GM19238 (cell line): ENCODE measurements around the gene UBE2J2.
"Not testable (repeated sequence)": the region's sequence is repeated elsewhere in the genome, so short reads cannot be mapped to it uniquely, and the experiment has no call there.

Experiments used
- DNase-seq: peaks from one replicate; pipeline ENCODE4 v3.0.0; 2011; ENCODE audit warnings: low spot score; ENCODE audit not compliant: insufficient read length

Gene UBE2J2

GRCh38 chr1:1273512-1274298 lies at the start of gene UBE2J2:
UBE2J2 (minus strand) TSS chr1:1273854; CDS start chr1:1267992, 5,862 bp downstream.
- peak; percentile 99 for DNase-seq

- DNase-seq, result no peak
Observed at GRCh38 chr1:1322952-1323351, 49.3 kb upstream of the UBE2J2 start.

GRCh38 chr1:1322418-1322817 lies 48.8 kb upstream of the UBE2J2 start:
- no peak for DNase-seq

- no peak for DNase-seq
Observed at GRCh38 chr1:1321477-1321876, 47.8 kb upstream of the UBE2J2 start.

- no peak for DNase-seq
Observed at GRCh38 chr1:1320666-1321448, 47.2 kb upstream of the UBE2J2 start.

- DNase-seq, result no peak
Observed at GRCh38 chr1:1319646-1319941, 45.9 kb upstream of the UBE2J2 start.

GRCh38 chr1:1318777-1319645 lies 45.4 kb upstream of the UBE2J2 start:
- no peak for DNase-seq

- no peak for DNase-seq
Observed at GRCh38 chr1:1318131-1318652, 44.5 kb upstream of the UBE2J2 start.

- no peak for DNase-seq
Observed at GRCh38 chr1:1317420-1317819, 43.8 kb upstream of the UBE2J2 start.

GRCh38 chr1:1316199-1316598 lies 42.5 kb upstream of the UBE2J2 start:
- DNase-seq, result not testable (repeated sequence)

GRCh38 chr1:1315435-1315954 lies 41.8 kb upstream of the UBE2J2 start:
- DNase-seq, result no peak

GRCh38 chr1:1314678-1315335 lies 41.2 kb upstream of the UBE2J2 start:
- DNase-seq, result no peak

- no peak for DNase-seq
Observed at GRCh38 chr1:1314237-1314586, 40.6 kb upstream of the UBE2J2 start.

GRCh38 chr1:1313500-1314236 lies 40.0 kb upstream of the UBE2J2 start:
- DNase-seq, result no peak

- no peak for DNase-seq
Observed at GRCh38 chr1:1312450-1313314, 39.0 kb upstream of the UBE2J2 start.

- no peak for DNase-seq
Observed at GRCh38 chr1:1311107-1312104, 37.8 kb upstream of the UBE2J2 start.

GRCh38 chr1:1310476-1311053 lies 36.9 kb upstream of the UBE2J2 start:
- no peak for DNase-seq

GRCh38 chr1:1310109-1310385 lies 36.4 kb upstream of the UBE2J2 start:
- no peak for DNase-seq
